Activated CD4-positive, alpha-beta T cell treated with anti-CD3 and anti-CD28 coated beads for 36 hours (primary cell): ENCODE results near the gene GALNS. TPM values are rescaled to one million over a fixed set of nuclear protein-coding genes. Genes with fewer than 3 reads are reported as not detected.
"Not testable (repeated sequence)": the region's sequence is repeated elsewhere in the genome, so short reads cannot be mapped to it uniquely, and the experiment has no call there.

Source experiments
- ATAC-seq: fragments of 200-7000 bp; cut with Tn5 transposase; one replicate; pipeline ENCODE4 v1.10.0; 2021; ENCODE audit warnings: mild to moderate bottlenecking, moderate library complexity
- CTCF ChIA-PET: fragments of 350-600 bp; sonication (Branson Sonifier 250); formaldehyde crosslinking; loops from one replicate; lab custom pipeline; 2021; ENCODE audit warnings: antibody characterized with exemption; lab: Charles Lee
- POLR2A ChIA-PET: fragments of 350-600 bp; sonication (Branson Sonifier 250); formaldehyde crosslinking; loops from one replicate; lab custom pipeline; 2021; ENCODE audit warnings: antibody characterized with exemption, inconsistent platforms; lab: Charles Lee
- DNase-seq: peaks from one replicate; pipeline ENCODE4 v3.0.0-alpha.2; 2020
- H3K27ac Mint-ChIP-seq: one replicate; pipeline ENCODE4 v1.8.0; 2021; ENCODE audit warnings: mixed read lengths
- H3K27me3 Mint-ChIP-seq: one replicate; pipeline ENCODE4 v1.8.0; 2021; ENCODE audit warnings: mixed read lengths
- H3K36me3 Mint-ChIP-seq: one replicate; pipeline ENCODE4 v1.8.0; 2021; ENCODE audit warnings: low read depth, mixed read lengths
- H3K4me1 Mint-ChIP-seq: one replicate; pipeline ENCODE4 v1.8.0; 2021; ENCODE audit warnings: mixed read lengths
- H3K4me3 Mint-ChIP-seq: one replicate; pipeline ENCODE4 v1.8.0; 2021; ENCODE audit warnings: mild to moderate bottlenecking, moderate library complexity, mixed read lengths
- H3K9me3 Mint-ChIP-seq: one replicate; pipeline ENCODE4 v1.8.0; 2021; ENCODE audit warnings: low read depth, mixed read lengths
- intact Hi-C, 2 experiments: fragments of 100-400 bp; cut with DNase I in 1 of 2; cut with micrococcal nuclease in 1 of 2; formaldehyde crosslinking; loops; one replicate each; pipeline versions ENCODE4 v1.14.2 to v1.15.1; 2022 to 2024; cut with DNase I, micrococcal nuclease
- total RNA-seq, 2 experiments: library from RNA; stranded (reverse); gene quantifications; one replicate each; pipeline ENCODE4 v1.2.3, GENCODE V29; 2021

GALNS gene
- total RNA-seq, 2 experiments from 2014 or later = 20.1 TPM

DNA sequence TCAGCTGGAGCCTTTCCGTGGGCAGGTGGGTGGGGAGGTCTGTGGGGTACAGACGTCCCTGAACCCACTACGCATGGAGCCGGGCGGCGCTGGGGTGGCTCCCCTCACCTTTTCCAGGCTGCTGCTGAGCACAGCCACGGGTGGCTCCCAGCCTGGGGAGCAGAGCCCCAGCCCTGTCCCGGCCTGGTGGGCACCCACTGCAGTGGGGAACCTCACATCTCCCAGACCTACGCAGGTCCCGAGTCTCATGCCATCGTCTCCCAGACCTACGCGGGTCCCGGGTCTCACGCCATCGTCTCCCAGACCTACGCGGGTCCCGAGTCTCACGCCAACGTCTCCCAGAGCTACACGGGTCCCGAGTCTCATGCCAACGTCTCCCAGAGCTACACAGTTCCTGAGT is 28.0 kb downstream of the GALNS start:
- no peak for ATAC-seq

DNA sequence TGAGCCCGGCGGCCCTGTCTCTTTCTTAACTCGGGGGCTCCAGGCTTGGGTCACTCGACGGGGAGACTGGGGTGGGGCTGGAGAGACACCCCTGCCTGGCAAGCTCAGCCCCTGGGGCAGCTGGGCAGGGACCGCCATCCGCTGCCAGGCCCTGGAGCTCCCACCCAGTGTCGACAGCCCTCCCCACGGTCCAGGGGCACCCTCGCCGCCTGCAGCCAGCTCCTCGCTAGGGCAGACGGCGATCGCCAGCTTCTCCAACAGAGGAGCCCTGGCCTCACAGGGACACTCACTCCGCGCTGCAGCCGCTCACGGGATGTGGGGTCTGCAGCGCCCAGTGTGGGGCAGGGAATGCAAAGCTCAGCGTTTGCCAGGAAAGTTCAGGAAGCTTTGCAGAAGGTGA is 29.0 kb downstream of the GALNS start:
- Mint-ChIP-seq H3K9me3 (no peaks in the 10 kb centered on the region), H3K36me3 (no peaks in the 10 kb centered on the region), H3K4me3 (no peak overlapping the region), H3K27me3 (no peaks in the 10 kb centered on the region), H3K4me1 (no peaks in the 10 kb centered on the region), H3K27ac (no peak overlapping the region)
- CTCF ChIA-PET = no interaction called here
- intact Hi-C loops = no loop called here
- no peak for DNase-seq
- POLR2A ChIA-PET = no interaction called here
- no peak for ATAC-seq

More for the DNA sequence above, 28.0 kb downstream of the GALNS start:
- POLR2A ChIA-PET = no interaction called here
- CTCF ChIA-PET = no interaction called here
- Mint-ChIP-seq H3K4me3 (no peak overlapping the region), H3K9me3 (no peaks in the 10 kb centered on the region), H3K36me3 (no peaks in the 10 kb centered on the region), H3K27ac (no peak overlapping the region), H3K4me1 (no peaks in the 10 kb centered on the region), H3K27me3 (no peaks in the 10 kb centered on the region)
- DNase-seq = no peak
- intact Hi-C loops = no loop called here

DNA sequence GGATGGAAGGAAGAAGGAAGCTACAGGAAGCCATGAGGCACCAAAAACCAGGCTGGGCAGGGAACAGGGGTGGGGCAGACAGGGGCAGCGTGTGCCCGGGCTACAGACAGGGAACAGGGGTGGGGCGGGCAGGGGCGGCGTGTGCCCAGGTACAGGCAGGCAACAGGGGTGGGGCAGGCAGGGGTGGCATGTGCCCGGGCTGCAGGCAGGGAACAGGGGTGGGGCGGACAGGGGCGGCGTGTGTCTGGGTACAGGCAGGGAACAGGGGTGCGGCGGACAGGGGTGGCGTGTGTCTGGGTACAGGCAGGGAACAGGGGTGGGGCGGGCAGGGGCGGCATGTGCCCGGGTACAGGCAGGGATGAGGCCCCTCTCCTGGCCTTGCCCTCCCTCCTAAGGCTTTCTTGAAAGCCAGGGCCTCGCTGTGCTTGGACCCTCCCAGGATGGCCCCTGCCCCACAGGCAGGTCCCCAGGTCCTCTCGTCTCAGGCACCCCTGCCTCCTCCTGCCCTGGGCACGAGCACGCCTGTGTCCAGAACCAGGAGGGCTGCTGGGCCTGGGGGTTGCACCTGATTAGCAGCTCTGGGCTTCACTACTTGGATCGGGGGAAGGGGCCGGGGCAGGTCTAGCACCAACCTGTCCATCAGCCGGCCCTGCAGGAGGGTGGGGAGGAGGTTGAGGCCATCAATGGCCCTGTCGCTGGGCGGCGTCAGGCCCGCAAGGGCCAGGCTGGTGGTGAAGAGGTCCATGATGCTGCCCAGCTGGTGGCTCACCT is 30.5 kb downstream of the GALNS start:
- ATAC-seq (no peak), DNase-seq (no peak)
- no peak overlapping the region for H3K27ac Mint-ChIP-seq
- intact Hi-C loops = no loop called here
- no peaks in the 10 kb centered on the region for H3K9me3 Mint-ChIP-seq
- H3K27me3 Mint-ChIP-seq = no peaks in the 10 kb centered on the region
- no peak overlapping the region for H3K4me3 Mint-ChIP-seq
- H3K4me1 Mint-ChIP-seq = no peaks in the 10 kb centered on the region
- ChIA-PET CTCF (interaction anchor here (1.1 kb wide), 1 partner anchor 28 kb away, joined by 3 read pairs; no protein-coding TSS in a partner anchor), POLR2A (no interaction called here)
- no peaks in the 10 kb centered on the region for H3K36me3 Mint-ChIP-seq

DNA sequence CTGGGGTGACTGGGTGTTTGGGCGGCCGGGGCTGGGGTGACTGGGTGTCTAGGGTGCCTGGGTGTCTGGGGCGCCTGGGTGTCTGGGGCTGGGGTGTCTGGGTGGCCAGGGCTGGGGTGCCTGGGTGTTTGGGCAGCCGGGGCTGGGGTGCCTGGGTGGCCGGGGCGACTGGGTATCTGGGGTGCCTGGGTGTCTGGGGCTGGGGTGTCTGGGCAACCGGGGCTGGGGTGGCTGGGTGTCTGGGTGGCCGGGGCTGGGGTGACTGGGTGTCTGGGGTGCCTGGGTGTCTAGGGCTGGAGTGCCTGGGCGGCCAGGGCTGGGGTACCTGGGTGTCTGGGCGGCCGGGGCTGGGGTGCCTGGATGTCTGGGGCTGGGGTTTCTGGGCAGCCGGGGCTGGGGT is 31.6 kb downstream of the GALNS start:
- POLR2A ChIA-PET = no interaction called here

DNA sequence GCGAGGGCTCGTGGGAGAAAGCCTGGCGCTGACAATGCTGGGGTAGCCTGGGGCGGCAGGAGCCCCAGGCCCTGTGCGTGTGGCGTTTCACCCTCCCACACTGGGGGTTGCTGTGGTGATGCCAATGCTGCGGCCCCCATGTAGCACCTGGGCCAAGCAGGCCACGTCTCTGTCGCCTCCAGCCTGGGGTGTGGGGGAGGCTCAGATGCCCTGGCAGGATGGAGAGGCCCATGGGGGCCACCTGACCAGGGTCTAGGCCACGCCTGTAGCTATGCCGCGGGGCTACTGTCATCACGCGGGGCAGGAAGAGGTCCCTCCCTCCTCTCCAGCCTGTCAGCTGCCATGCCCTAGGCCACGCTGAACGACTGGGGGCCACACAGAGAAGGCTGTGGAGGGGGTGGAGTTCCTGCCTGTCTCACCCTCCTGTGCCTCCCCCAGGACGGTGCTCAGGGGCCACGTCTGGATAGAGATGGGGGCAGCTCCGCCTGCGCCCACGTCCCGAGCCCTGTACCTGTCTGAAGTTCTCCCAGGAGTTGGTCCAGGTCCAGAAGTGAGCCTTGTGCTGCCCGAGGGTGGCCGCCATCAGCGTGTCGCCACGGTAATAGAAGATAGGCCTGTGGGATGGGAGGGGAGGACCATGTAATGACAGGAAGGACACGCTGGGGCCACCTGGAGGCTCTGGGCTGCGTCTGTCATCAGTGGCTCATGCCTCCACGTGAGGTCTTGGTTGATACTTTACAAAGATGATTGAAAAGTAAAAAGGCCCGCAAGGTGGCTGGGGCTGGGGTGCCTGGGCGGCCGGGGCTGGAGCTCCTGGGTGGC is 32.3 kb downstream of the GALNS start:
- intact Hi-C loops = no loop called here
- no peak for DNase-seq
- no peaks in the 10 kb centered on the region for H3K4me1 Mint-ChIP-seq
- ATAC-seq = no peak
- H3K36me3 Mint-ChIP-seq = no peaks in the 10 kb centered on the region
- H3K9me3 Mint-ChIP-seq = no peaks in the 10 kb centered on the region
- H3K27ac Mint-ChIP-seq = no peak overlapping the region
- no peak overlapping the region for H3K4me3 Mint-ChIP-seq
- ChIA-PET CTCF (no interaction called here), POLR2A (no interaction called here)
- no peaks in the 10 kb centered on the region for H3K27me3 Mint-ChIP-seq

More for the DNA sequence above, 31.6 kb downstream of the GALNS start:
- intact Hi-C loops = no loop called here
- Mint-ChIP-seq H3K27ac (no peak overlapping the region), H3K4me3 (no peak overlapping the region), H3K36me3 (no peaks in the 10 kb centered on the region), H3K27me3 (no peaks in the 10 kb centered on the region), H3K9me3 (no peaks in the 10 kb centered on the region), H3K4me1 (no peaks in the 10 kb centered on the region)
- DNase-seq (no peak), ATAC-seq (no peak)
- CTCF ChIA-PET = no interaction called here

DNA sequence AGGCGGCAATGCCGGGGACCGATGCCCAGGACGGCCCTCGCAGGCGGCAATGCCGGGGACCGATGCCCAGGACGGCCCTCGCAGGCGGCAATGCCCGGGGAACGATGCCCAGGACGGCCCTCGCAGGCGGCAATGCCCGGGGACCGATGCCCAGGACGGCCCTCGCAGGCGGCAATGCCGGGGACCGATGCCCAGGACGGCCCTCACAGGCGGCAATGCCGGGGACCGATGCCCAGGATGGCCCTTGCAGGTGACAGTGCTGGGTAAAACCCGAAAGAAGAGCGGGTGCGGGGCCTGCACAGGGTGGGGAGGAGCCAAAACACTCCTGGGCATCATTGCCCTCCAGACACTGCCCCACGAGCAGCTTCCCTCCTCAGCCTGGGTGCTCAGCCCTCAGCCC is 33.1 kb downstream of the GALNS start:
- H3K4me3 Mint-ChIP-seq, H3K4me1 Mint-ChIP-seq, ATAC-seq, intact Hi-C loops, DNase-seq, H3K27ac Mint-ChIP-seq, H3K27me3 Mint-ChIP-seq, CTCF ChIA-PET, H3K9me3 Mint-ChIP-seq, POLR2A ChIA-PET, H3K36me3 Mint-ChIP-seq: not testable (repeated sequence)

DNA sequence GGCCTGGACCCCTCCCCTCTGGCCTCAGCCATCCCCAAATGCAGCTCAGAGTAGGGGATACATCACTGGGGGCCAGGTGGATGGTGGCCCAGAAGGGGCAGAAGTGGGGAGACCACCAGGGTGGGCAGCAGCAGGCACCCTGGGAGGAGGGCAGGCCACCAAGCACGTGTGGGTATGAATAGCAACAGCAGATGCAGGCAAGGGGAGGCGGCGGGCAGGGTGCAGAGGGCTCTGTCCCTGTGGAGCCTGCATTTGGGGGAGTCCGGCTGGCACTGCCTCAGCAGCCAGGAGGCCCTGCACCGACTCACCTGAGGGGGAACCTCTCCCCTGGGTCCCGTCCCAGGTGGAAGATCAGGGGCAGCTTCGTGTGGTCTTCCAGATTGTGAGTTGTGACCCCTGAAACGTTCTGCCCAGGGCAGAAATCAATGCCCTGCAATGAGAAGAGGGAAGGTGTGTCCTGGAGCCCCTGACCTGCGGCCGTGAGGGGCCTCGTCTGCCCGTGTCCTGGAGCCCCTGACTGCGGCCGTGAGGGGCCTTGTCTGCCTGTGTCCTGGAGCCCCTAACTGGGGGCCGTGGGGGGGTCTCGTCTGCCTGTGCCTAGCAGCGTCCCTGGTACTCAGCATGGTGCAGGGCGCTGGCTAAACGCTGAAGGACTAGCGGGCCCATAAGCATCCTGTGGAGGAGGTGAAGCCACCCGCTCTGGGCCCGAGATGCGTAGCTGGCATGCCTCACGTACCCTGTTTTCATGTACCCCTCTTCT is 34.3 kb downstream of the GALNS start:
- H3K9me3 Mint-ChIP-seq = no peaks in the 10 kb centered on the region
- no peaks in the 10 kb centered on the region for H3K4me1 Mint-ChIP-seq
- CTCF ChIA-PET = interaction anchor here (0.7 kb wide), 1 partner anchor 36 kb away, joined by 5 read pairs; no protein-coding TSS in a partner anchor
- ATAC-seq = no peak
- H3K36me3 Mint-ChIP-seq = no peaks in the 10 kb centered on the region
- H3K27ac Mint-ChIP-seq = no peak overlapping the region
- no peak for DNase-seq
- intact Hi-C loops = no loop called here
- H3K4me3 Mint-ChIP-seq = no peak overlapping the region
- H3K27me3 Mint-ChIP-seq = no peaks in the 10 kb centered on the region
- POLR2A ChIA-PET = no interaction called here

DNA sequence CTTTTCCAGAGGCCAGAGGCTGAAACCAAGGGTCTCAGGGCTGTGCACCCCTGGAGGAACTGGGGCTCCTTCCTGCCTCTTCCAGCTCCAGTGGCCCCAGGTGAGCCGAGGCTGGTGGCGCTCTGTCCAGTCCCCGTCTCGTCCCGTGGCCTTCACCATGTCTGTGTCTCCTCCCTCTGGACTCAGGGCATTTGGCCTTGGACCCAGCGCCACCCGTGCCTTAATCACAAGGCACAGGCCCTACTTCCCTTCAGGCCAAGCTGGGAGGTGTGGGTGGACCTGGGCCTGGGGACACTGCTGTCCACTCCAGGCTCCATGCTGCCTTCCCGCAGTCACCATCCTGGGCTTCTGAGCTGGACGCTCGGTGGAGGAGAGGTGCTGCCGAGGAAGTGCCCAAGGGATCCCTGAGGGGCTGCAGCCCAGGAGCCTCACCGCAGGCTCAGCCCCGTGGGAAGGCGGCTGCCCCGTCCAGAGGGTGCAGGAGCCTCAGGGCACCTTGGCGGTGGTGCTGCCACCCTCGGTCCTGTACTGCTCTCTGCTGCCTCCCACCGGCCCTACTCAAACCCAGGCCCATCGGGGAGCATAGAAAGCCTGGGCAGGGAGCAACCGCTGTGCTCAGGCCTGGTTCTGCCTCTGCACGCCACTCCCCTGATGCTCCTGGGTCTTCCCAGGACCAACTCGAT is 35.4 kb downstream of the GALNS start:
- ChIA-PET CTCF (no interaction called here), POLR2A (no interaction called here)
- Mint-ChIP-seq H3K27ac (no peak overlapping the region), H3K27me3 (no peaks in the 10 kb centered on the region), H3K4me3 (no peak overlapping the region), H3K4me1 (no peaks in the 10 kb centered on the region), H3K36me3 (no peaks in the 10 kb centered on the region), H3K9me3 (no peaks in the 10 kb centered on the region)
- ATAC-seq (no peak), DNase-seq (no peak)
- intact Hi-C loops = no loop called here

DNA sequence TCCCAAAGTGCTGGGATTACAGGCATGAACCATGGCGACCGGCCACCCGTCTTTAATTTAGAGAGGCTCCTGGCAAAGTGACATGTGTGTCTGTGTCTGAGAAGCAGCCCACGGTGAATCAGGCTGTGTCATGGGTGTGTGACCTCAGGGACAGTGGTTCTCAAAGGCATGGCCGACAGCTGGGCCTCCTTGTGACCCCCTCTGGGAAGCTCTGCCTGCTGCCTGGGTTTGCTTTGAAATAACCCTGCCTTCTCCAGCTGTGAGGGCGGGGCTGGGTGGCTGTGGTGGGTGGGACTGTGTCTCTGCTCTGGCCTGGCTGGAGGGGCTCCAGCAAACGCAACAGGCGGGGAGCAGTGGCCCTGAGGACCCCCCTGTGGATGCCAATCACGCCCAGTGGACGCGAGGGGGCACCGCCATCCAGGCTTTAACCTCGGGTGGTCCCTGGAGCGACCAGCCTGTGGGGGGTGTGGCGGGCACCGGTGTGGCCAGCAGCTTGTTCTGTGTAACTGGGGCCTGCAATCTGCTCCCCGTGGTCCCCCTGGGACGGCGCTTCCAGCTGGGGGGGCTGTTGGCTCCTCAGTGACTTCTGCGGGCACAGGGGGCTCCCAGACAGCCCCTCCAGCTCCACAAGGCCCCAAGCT is 36.2 kb downstream of the GALNS start:
- H3K9me3 Mint-ChIP-seq = no peaks in the 10 kb centered on the region
- ChIA-PET POLR2A (no interaction called here), CTCF (interaction anchor here (1.0 kb wide), 1 partner anchor 394 kb away, joined by 3 read pairs; no protein-coding TSS in a partner anchor)
- no peaks in the 10 kb centered on the region for H3K36me3 Mint-ChIP-seq
- H3K27ac Mint-ChIP-seq = no peak overlapping the region
- intact Hi-C loops = no loop called here
- DNase-seq (no peak), ATAC-seq (no peak)
- H3K4me1 Mint-ChIP-seq = no peaks in the 10 kb centered on the region
- H3K4me3 Mint-ChIP-seq = no peak overlapping the region
- no peaks in the 10 kb centered on the region for H3K27me3 Mint-ChIP-seq

DNA sequence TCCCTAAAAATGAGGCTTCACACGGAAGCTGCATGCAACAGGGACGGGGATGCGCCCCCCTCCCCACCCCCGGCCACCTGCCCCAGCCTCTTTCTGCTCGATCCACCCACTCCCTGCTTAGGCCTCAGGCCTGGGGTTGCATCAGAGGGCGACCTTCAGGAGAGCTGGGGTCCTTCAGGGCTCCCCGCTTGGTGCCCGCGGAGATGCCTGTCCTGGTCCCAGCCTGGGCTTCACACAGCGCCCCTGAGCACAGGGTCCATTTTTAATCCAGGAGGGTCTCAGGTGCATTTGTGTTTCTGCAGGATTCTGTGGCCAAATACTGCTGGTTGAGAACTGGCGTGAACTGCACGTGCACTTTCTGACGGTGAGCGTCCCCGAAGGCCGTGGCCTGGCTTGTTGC is 37.6 kb downstream of the GALNS start:
- Mint-ChIP-seq H3K4me3 (no peak overlapping the region), H3K4me1 (no peaks in the 10 kb centered on the region), H3K27ac (no peak overlapping the region), H3K9me3 (no peaks in the 10 kb centered on the region), H3K36me3 (no peaks in the 10 kb centered on the region), H3K27me3 (no peaks in the 10 kb centered on the region)
- ChIA-PET POLR2A (no interaction called here), CTCF (no interaction called here)
- ATAC-seq (no peak), DNase-seq (no peak)
- intact Hi-C loops = loop anchor here in 1 of 2 experiments (5.0 kb wide), 1 partner anchor 398 kb away; the partner anchor contains the start of gene ZNF778

DNA sequence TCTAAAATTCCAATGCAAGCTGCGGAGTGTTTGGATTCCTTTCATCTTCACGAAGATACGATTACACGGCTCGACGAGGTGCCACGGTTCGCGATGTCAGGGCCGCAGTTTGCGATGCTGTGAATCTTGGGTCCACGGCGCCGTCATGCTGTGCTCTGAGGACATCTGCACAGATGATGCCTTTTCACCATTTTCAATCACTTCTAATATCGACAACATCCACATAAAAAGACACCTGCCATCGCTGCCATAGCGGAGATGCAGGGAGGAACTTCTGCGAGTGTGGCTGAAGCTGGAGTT is 38.2 kb downstream of the GALNS start:
- ATAC-seq (no peak), DNase-seq (no peak)
- ChIA-PET POLR2A (no interaction called here), CTCF (interaction anchor here (0.8 kb wide), 1 partner anchor 28 kb away, joined by 3 read pairs; no protein-coding TSS in a partner anchor)
- Mint-ChIP-seq H3K27me3 (no peaks in the 10 kb centered on the region), H3K27ac (no peak overlapping the region), H3K9me3 (no peaks in the 10 kb centered on the region), H3K4me3 (no peak overlapping the region), H3K4me1 (peaks cover 2% of the 10 kb centered on the region), H3K36me3 (no peaks in the 10 kb centered on the region)
- intact Hi-C loops = loop anchor here in 1 of 2 experiments (5.0 kb wide), 1 partner anchor 399 kb away; the partner anchor contains the start of gene ZNF778
